Right ventricle myocardium inferior (tissue), 1 donor: ENCODE results near the gene TM4SF1. TPM values are rescaled to one million over a fixed set of nuclear protein-coding genes. Genes with fewer than 3 reads are reported as not detected.

Experiments
- ATAC-seq: fragments of 200-7000 bp; cut with Tn5 transposase; one replicate; pipeline ENCODE4 v1.9.1; 2020; ENCODE audit warnings: mild to moderate bottlenecking, moderate library complexity
- DNase-seq: peaks from one replicate; pipeline ENCODE4 v3.0.0; 2021; ENCODE audit errors: missing footprints
- intact Hi-C: fragments of 100-400 bp; cut with DNase I; formaldehyde crosslinking; loops from one replicate; pipeline ENCODE4 v1.11.0; 2022
- total RNA-seq: library from RNA; stranded (reverse); fragmentation: NEBNext Ultra II Directional; extraction: Animal tissue kit (Norgen Biotek cat#: 25700); gene quantifications from one replicate; pipeline ENCODE4 v1.2.1, GENCODE V29; 2021
- donor health status: DM: no; HTN: yes; CAD: no; lungs with severe emphysema.

TM4SF1 gene
- total RNA-seq, 1 donor from 2014 or later: 124 TPM

GRCh38 chr3:149397528-149397927 lies 20.1 kb upstream of the TM4SF1 start:
- intact Hi-C loops: no loop called here
- ATAC-seq (no peak), DNase-seq (no peak)

GRCh38 chr3:149396476-149396875 lies 19.0 kb upstream of the TM4SF1 start:
- intact Hi-C loops: no loop called here
- peak; percentile 15 for DNase-seq

GRCh38 chr3:149395107-149396089 lies 17.9 kb upstream of the TM4SF1 start:
- DNase-seq (peak; percentile 9), ATAC-seq (no peak)
- intact Hi-C loops: no loop called here

More at GRCh38 chr3:149396476-149396875, 19.0 kb upstream of the TM4SF1 start:
- ATAC-seq: no peak

GRCh38 chr3:149393345-149394160 lies 16.1 kb upstream of the TM4SF1 start:
- ATAC-seq: peak; percentile 79

GRCh38 chr3:149391960-149392359 lies 14.5 kb upstream of the TM4SF1 start:
- no peak for DNase-seq
- intact Hi-C loops: loop anchor here (5.0 kb wide), 1 partner anchor 40 kb away; no protein-coding TSS in a partner anchor
- ATAC-seq: no peak

More at GRCh38 chr3:149393345-149394160, 16.1 kb upstream of the TM4SF1 start:
- intact Hi-C loops: loop anchor here (1.0 to 5.0 kb wide), 2 partner anchors 41 to 87 kb away; no protein-coding TSS in a partner anchor
- peak; percentile 68 for DNase-seq

GRCh38 chr3:149390772-149391212 lies 13.3 kb upstream of the TM4SF1 start:
- ATAC-seq: no peak
- DNase-seq: peak; percentile 22
- intact Hi-C loops: loop anchor here (5.0 kb wide), 1 partner anchor 38 kb away; no protein-coding TSS in a partner anchor

- no peak for ATAC-seq
- intact Hi-C loops: loop anchor here (5.0 kb wide), 1 partner anchor 38 kb away; no protein-coding TSS in a partner anchor
- DNase-seq: peak; percentile 39
Observed at GRCh38 chr3:149390294-149390693, 12.8 kb upstream of the TM4SF1 start.

GRCh38 chr3:149388531-149389417 lies 11.3 kb upstream of the TM4SF1 start:
- DNase-seq (no peak), ATAC-seq (no peak)
- intact Hi-C loops: no loop called here

- DNase-seq (no peak), ATAC-seq (no peak)
- intact Hi-C loops: no loop called here
Observed at GRCh38 chr3:149388001-149388440, 10.6 kb upstream of the TM4SF1 start.

- intact Hi-C loops: no loop called here
- no peak for ATAC-seq
- DNase-seq: no peak
Observed at GRCh38 chr3:149386299-149386606, 8.8 kb upstream of the TM4SF1 start.

- ATAC-seq (no peak), DNase-seq (peak; percentile 22)
- intact Hi-C loops: no loop called here
Observed at GRCh38 chr3:149385617-149386298, 8.3 kb upstream of the TM4SF1 start.

- DNase-seq (no peak), ATAC-seq (no peak)
- intact Hi-C loops: no loop called here
Observed at GRCh38 chr3:149384911-149385321, 7.5 kb upstream of the TM4SF1 start.

- no peak for ATAC-seq
- intact Hi-C loops: no loop called here
- DNase-seq: no peak
Observed at GRCh38 chr3:149384167-149384566, 6.7 kb upstream of the TM4SF1 start.

- ATAC-seq (no peak), DNase-seq (peak; percentile 62)
- intact Hi-C loops: no loop called here
Observed at GRCh38 chr3:149383703-149384102, 6.3 kb upstream of the TM4SF1 start.

- intact Hi-C loops: no loop called here
- DNase-seq (peak; percentile 22), ATAC-seq (no peak)
Observed at GRCh38 chr3:149382518-149382917, 5.1 kb upstream of the TM4SF1 start.

- DNase-seq (no peak), ATAC-seq (no peak)
- intact Hi-C loops: no loop called here
Observed at GRCh38 chr3:149382101-149382467, 4.6 kb upstream of the TM4SF1 start.

GRCh38 chr3:149381173-149382100 lies 4.0 kb upstream of the TM4SF1 start:
- DNase-seq: no peak
- ATAC-seq: no peak
- intact Hi-C loops: no loop called here
